ENCODE results near the gene SCML1.

Gene SCML1

GRCh38 chrX:17692709-17693346, 44.5 kb upstream of the SCML1 start (continued):
- TF ChIP-seq, protein P1, sequence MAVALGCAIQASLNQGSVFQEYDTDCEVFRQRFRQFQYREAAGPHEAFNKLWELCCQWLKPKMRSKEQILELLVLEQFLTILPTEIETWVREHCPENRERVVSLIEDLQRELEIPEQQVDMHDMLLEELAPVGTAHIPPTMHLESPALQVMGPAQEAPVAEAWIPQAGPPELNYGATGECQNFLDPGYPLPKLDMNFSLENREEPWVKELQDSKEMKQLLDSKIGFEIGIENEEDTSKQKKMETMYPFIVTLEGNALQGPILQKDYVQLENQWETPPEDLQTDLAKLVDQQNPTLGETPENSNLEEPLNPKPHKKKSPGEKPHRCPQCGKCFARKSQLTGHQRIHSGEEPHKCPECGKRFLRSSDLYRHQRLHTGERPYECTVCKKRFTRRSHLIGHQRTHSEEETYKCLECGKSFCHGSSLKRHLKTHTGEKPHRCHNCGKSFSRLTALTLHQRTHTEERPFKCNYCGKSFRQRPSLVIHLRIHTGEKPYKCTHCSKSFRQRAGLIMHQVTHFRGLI (tag by site-specific recombination; IDR thresholded peaks at IDR 0.05) = peak; percentile 69
- TF ChIP-seq ZNF335 (tag by site-specific recombination; conservative IDR thresholded peaks at IDR 0.05) = peak; percentile 52
- TF ChIP-seq, protein P2, sequence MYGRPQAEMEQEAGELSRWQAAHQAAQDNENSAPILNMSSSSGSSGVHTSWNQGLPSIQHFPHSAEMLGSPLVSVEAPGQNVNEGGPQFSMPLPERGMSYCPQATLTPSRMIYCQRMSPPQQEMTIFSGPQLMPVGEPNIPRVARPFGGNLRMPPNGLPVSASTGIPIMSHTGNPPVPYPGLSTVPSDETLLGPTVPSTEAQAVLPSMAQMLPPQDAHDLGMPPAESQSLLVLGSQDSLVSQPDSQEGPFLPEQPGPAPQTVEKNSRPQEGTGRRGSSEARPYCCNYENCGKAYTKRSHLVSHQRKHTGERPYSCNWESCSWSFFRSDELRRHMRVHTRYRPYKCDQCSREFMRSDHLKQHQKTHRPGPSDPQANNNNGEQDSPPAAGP (tag by site-specific recombination; IDR thresholded peaks at IDR 0.05) = 0 out of 2 replicates have a peak, but pooled peaks have one; percentile 69
- TF ChIP-seq KLF8 (tag by site-specific recombination; IDR thresholded peaks at IDR 0.05) = peak; percentile 60
- peak; percentile 81 for TF ChIP-seq ZNF664 (tag by site-specific recombination; IDR thresholded peaks at IDR 0.05)
- TF ChIP-seq ZBTB17 (tag by site-specific recombination; IDR thresholded peaks at IDR 0.05) = peak; percentile 33; the same call in 1 of the 2 replicates
- TF ChIP-seq YY2 (tag by site-specific recombination; IDR thresholded peaks at IDR 0.05) = no peak
- 0 out of 2 replicates have a peak, but pooled peaks have one; percentile 17 for TF ChIP-seq PRDM10 (tag by site-specific recombination; IDR thresholded peaks at IDR 0.05)

- Histone ChIP-seq H3K4me1 (ENCODE audit: control insufficient read depth, insufficient read depth, low read length) (peaks cover 3% of the 10 kb centered on the region; the same call in 1 of the 2 replicates), H3K4me3 (ENCODE audit: low read depth, low read length) (no peak overlapping the region), H3K9me3 (ENCODE audit: control insufficient read depth, insufficient read depth, low read depth, low read length) (no peaks in the 10 kb centered on the region), H3K36me3 (ENCODE audit: control insufficient read depth in 2 of 2, insufficient read depth in 1 of 2, low read length in 2 of 2) (no peaks in the 10 kb centered on the region; a peak in 1 of 3 replicates), H3K27ac (ENCODE audit: extremely low read depth, low read depth, low read length) (no peak overlapping the region)
- POLR2A ChIA-PET = no interaction called here
- CTCF ChIA-PET = interaction anchor here (0.9 to 1.8 kb wide), 3 partner anchors 91 to 517 kb away, joined by 3 to 8 read pairs (median 4); no protein-coding TSS in a partner anchor
- peak; percentile 8; the same call in 1 of the 2 replicates for TF ChIP-seq ZNF654 (tag by site-specific recombination; IDR thresholded peaks at IDR 0.05; ENCODE audit: low read depth)
- TF ChIP-seq, protein P3, sequence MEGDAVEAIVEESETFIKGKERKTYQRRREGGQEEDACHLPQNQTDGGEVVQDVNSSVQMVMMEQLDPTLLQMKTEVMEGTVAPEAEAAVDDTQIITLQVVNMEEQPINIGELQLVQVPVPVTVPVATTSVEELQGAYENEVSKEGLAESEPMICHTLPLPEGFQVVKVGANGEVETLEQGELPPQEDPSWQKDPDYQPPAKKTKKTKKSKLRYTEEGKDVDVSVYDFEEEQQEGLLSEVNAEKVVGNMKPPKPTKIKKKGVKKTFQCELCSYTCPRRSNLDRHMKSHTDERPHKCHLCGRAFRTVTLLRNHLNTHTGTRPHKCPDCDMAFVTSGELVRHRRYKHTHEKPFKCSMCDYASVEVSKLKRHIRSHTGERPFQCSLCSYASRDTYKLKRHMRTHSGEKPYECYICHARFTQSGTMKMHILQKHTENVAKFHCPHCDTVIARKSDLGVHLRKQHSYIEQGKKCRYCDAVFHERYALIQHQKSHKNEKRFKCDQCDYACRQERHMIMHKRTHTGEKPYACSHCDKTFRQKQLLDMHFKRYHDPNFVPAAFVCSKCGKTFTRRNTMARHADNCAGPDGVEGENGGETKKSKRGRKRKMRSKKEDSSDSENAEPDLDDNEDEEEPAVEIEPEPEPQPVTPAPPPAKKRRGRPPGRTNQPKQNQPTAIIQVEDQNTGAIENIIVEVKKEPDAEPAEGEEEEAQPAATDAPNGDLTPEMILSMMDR (tag by site-specific recombination; IDR thresholded peaks at IDR 0.05) = peak; percentile 36; the same call in 1 of the 2 replicates
- no peak for TF ChIP-seq ZNF132 (tag by site-specific recombination; IDR thresholded peaks at IDR 0.05; ENCODE audit: borderline replicate concordance)
Measured at GRCh38 chrX:17697191-17697590, 40.1 kb upstream of the SCML1 start.

GRCh38 chrX:17700976-17701375, 36.3 kb upstream of the SCML1 start:
- no peak overlapping the region for H3K4me3 ChIP-seq (ENCODE audit: low read depth, low read length)
- CTCF ChIA-PET = no interaction called here
- no peak overlapping the region for H3K27ac ChIP-seq (ENCODE audit: extremely low read depth, low read depth, low read length)
- POLR2A ChIA-PET = no interaction called here
- TF ChIP-seq ZNF175 (tag by site-specific recombination; IDR thresholded peaks at IDR 0.05) (no peak), ZNF391 (tag by site-specific recombination; IDR thresholded peaks at IDR 0.05; ENCODE audit: borderline replicate concordance, low read depth) (no peak), PRDM6 (tag by site-specific recombination; IDR thresholded peaks at IDR 0.05) (no peak), ZNF580 (tag by site-specific recombination; IDR thresholded peaks at IDR 0.05) (no peak), ZNF112 (tag by site-specific recombination; IDR thresholded peaks at IDR 0.05) (no peak), ZNF555 (tag by site-specific recombination; conservative IDR thresholded peaks at IDR 0.05) (no peak), ZNF521 (tag by site-specific recombination; IDR thresholded peaks at IDR 0.05) (no peak), SP7 (tag by site-specific recombination; IDR thresholded peaks at IDR 0.05) (no peak), YY2 (tag by site-specific recombination; IDR thresholded peaks at IDR 0.05) (no peak), ZFP69B (tag by site-specific recombination; IDR thresholded peaks at IDR 0.05) (no peak), ZNF121 (tag by site-specific recombination; IDR thresholded peaks at IDR 0.05) (no peak), ZBTB7A (tag by site-specific recombination; IDR thresholded peaks at IDR 0.05; ENCODE audit: low read depth) (no peak)
- no peaks in the 10 kb centered on the region; a peak in 1 of 3 replicates for H3K36me3 ChIP-seq (ENCODE audit: control insufficient read depth in 2 of 2, insufficient read depth in 1 of 2, low read length in 2 of 2)
- no peaks in the 10 kb centered on the region for H3K4me1 ChIP-seq (ENCODE audit: control insufficient read depth, insufficient read depth, low read length)
- no peaks in the 10 kb centered on the region for H3K9me3 ChIP-seq (ENCODE audit: control insufficient read depth, insufficient read depth, low read depth, low read length)
